ENCODE measurements around the gene WDR46.

WDR46 gene

DNA sequence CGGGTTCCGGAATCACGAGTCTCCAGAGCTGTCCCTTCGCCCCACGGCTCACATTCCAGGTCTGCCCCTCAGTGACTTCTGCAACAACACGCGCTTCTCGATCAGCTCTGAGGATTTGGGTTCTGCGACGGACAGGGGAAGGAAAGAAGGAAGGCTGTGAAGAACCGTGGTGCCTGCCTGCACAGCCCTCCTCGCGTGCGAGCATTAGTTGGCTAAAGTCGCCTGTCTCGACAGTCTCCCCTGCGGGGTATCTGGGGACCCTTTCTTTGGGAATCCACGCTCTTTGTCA lies 40.5 kb downstream of the WDR46 start:
- Histone ChIP-seq H3F3A (ENCODE audit: insufficient read depth, low read length) (no peaks in the 10 kb centered on the region), H3K9me3 (ENCODE audit: low read length) (no peaks in the 10 kb centered on the region), H3K4me2 (ENCODE audit: low read length) (peak overlapping the region; percentile 93), H4K20me1 (ENCODE audit: insufficient read depth, low read length) (no peaks in the 10 kb centered on the region), H3K27me3 (ENCODE audit: insufficient read depth, low read length) (no peaks in the 10 kb centered on the region), H3K9ac (ENCODE audit: low read length) (peak overlapping the region; percentile 68), H3K79me2 (ENCODE audit: insufficient read depth, low read length) (no peaks in the 10 kb centered on the region), H3K36me3 (ENCODE audit: insufficient read depth, low read length) (peaks cover 12% of the 10 kb centered on the region; the same call in 1 of the 2 replicates), H3K27ac (ENCODE audit: low read depth, low read length, poor library complexity, severe bottlenecking) (peak overlapping the region; percentile 66), H2AFZ (ENCODE audit: low read length) (no peak overlapping the region), H3K4me3 (ENCODE audit: low read depth, low read length, poor library complexity, severe bottlenecking) (peak overlapping the region; percentile 76), H3K4me1 (ENCODE audit: insufficient read depth, low read length, severe bottlenecking) (peaks cover 24% of the 10 kb centered on the region), H3K9me2 (ENCODE audit: low read depth, low read length) (no peaks in the 10 kb centered on the region)
- no peak for TF ChIP-seq EZH2 (IDR thresholded peaks at IDR 0.05; ENCODE audit: borderline replicate concordance, low read length)
- TF ChIP-seq, protein P1, sequence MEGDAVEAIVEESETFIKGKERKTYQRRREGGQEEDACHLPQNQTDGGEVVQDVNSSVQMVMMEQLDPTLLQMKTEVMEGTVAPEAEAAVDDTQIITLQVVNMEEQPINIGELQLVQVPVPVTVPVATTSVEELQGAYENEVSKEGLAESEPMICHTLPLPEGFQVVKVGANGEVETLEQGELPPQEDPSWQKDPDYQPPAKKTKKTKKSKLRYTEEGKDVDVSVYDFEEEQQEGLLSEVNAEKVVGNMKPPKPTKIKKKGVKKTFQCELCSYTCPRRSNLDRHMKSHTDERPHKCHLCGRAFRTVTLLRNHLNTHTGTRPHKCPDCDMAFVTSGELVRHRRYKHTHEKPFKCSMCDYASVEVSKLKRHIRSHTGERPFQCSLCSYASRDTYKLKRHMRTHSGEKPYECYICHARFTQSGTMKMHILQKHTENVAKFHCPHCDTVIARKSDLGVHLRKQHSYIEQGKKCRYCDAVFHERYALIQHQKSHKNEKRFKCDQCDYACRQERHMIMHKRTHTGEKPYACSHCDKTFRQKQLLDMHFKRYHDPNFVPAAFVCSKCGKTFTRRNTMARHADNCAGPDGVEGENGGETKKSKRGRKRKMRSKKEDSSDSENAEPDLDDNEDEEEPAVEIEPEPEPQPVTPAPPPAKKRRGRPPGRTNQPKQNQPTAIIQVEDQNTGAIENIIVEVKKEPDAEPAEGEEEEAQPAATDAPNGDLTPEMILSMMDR (IDR thresholded peaks at IDR 0.05; ENCODE audit: low read length): peak; percentile 17; the same call in 1 of the 2 replicates

DNA sequence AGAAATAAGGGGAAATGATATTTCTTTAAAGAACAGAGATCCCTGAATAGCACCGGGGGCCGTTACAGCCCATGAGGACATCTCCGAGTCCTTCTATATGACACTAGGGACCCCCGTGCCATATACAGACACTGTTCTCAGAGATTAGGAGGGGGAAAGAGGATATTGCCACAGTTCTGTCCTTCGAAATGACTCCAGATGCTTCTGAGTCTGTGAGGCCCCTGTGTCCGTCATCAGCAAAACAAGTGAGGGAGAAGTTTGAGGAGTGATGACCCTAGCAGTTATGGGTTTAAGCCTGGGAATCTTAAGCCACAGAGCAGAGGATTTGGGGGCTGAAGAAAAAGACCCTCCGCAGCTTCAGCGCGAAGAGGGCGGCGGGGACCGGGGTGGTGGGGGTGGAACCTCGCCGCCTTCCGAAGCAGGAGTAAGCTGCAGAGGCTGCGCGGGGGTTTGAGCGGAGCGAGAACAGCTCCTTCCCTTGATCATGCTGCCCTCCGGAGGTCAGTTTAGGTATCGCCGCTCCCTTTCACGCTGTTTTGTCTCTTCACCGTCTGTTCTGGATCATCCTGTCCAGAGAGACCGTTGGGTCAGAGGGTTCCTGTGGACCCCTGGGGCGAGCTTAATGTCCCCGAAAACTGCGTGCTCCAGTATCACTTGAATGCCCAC lies 40.9 kb downstream of the WDR46 start:
- no peaks in the 10 kb centered on the region for H3K9me3 ChIP-seq (ENCODE audit: low read length)
- H3K79me2 ChIP-seq (ENCODE audit: insufficient read depth, low read length): no peaks in the 10 kb centered on the region
- H4K20me1 ChIP-seq (ENCODE audit: insufficient read depth, low read length): no peaks in the 10 kb centered on the region
- H3K9me2 ChIP-seq (ENCODE audit: low read depth, low read length): no peaks in the 10 kb centered on the region
- H3K4me1 ChIP-seq (ENCODE audit: insufficient read depth, low read length, severe bottlenecking): peaks cover 24% of the 10 kb centered on the region
- H2AFZ ChIP-seq (ENCODE audit: low read length): no peak overlapping the region
- peak overlapping the region; percentile 93 for H3K4me2 ChIP-seq (ENCODE audit: low read length)
- H3K36me3 ChIP-seq (ENCODE audit: insufficient read depth, low read length): peaks cover 12% of the 10 kb centered on the region; the same call in 1 of the 2 replicates
- peak overlapping the region; percentile 76 for H3K4me3 ChIP-seq (ENCODE audit: low read depth, low read length, poor library complexity, severe bottlenecking)
- no peaks in the 10 kb centered on the region for H3F3A ChIP-seq (ENCODE audit: insufficient read depth, low read length)
- peak overlapping the region; percentile 68; the same call in 1 of the 2 replicates for H3K9ac ChIP-seq (ENCODE audit: low read length)
- H3K27ac ChIP-seq (ENCODE audit: low read depth, low read length, poor library complexity, severe bottlenecking): peak overlapping the region; percentile 66
- TF ChIP-seq, protein P1 (IDR thresholded peaks at IDR 0.05; ENCODE audit: low read length): peak; percentile 82
- TF ChIP-seq EZH2 (IDR thresholded peaks at IDR 0.05; ENCODE audit: borderline replicate concordance, low read length): no peak
- H3K27me3 ChIP-seq (ENCODE audit: insufficient read depth, low read length): no peaks in the 10 kb centered on the region

DNA sequence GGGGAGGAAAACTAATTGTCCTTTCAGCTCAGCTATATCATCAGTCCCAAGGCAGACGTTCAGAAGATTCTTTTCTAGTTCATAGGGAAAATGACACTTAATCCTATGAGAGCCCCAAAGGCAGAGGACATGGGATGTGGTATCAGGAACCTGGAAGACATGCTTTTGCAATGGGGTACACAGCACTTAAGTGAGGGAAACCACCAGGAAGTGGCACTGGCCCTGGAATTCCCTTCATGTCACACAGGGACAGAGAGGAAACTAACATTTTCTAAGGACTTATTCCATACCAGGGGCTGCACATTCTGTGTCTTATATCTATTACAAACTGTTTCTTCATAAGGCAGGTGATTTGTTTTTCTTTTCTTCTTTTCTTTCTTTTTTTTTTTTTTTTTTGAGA lies 45.6 kb downstream of the WDR46 start:
- H3K27ac ChIP-seq (ENCODE audit: low read depth, low read length, poor library complexity, severe bottlenecking): no peak overlapping the region
- H3F3A ChIP-seq (ENCODE audit: insufficient read depth, low read length): no peaks in the 10 kb centered on the region

More for the DNA sequence above, 45.6 kb downstream of the WDR46 start:
- Histone ChIP-seq H3K27me3 (ENCODE audit: insufficient read depth, low read length) (no peaks in the 10 kb centered on the region), H3K36me3 (ENCODE audit: insufficient read depth, low read length) (no peaks in the 10 kb centered on the region), H2AFZ (ENCODE audit: low read length) (no peak overlapping the region), H3K4me2 (ENCODE audit: low read length) (no peak overlapping the region), H3K4me1 (ENCODE audit: insufficient read depth, low read length, severe bottlenecking) (peaks cover 7% of the 10 kb centered on the region), H3K9ac (ENCODE audit: low read length) (no peak overlapping the region), H3K79me2 (ENCODE audit: insufficient read depth, low read length) (no peaks in the 10 kb centered on the region), H3K4me3 (ENCODE audit: low read depth, low read length, poor library complexity, severe bottlenecking) (no peak overlapping the region), H3K9me3 (ENCODE audit: low read length) (no peaks in the 10 kb centered on the region), H4K20me1 (ENCODE audit: insufficient read depth, low read length) (no peaks in the 10 kb centered on the region), H3K9me2 (ENCODE audit: low read depth, low read length) (no peaks in the 10 kb centered on the region)
- TF ChIP-seq, protein P1 (IDR thresholded peaks at IDR 0.05; ENCODE audit: low read length): no peak
- no peak for TF ChIP-seq EZH2 (IDR thresholded peaks at IDR 0.05; ENCODE audit: borderline replicate concordance, low read length)
